CD14-positive monocyte (primary cell): ENCODE results near the gene TIGD3. TPM values are rescaled to one million over a fixed set of nuclear protein-coding genes. Genes with fewer than 3 reads are reported as not detected.
A peak's percentile ranks its signal among the peaks of the same experiment; 100 is the strongest.

Experiments
- DNase-seq, 3 donors: peaks; one replicate each; pipeline ENCODE4 v3.0.0-alpha.2; 2011 to 2022
- H2AFZ ChIP-seq: 2 replicates; pipeline ENCODE4 v1.6.0; 2012; ENCODE audit warnings: mild to moderate bottlenecking, low read depth, low read length, inconsistent platforms; ENCODE audit not compliant: insufficient read depth, poor library complexity, severe bottlenecking
- H3K27ac ChIP-seq, 2 donors: 1 replicate in 1 of 2; 2 replicates in 1 of 2; pipeline ENCODE4 v1.5.1; 2012 to 2013; ENCODE audit warnings: low read length in 2 of 2, control low read depth in 1 of 2, inconsistent platforms in 1 of 2, low read depth in 1 of 2, mild to moderate bottlenecking in 1 of 2
- H3K27me3 ChIP-seq, 2 donors: one replicate each; pipeline versions ENCODE4 v1.6.0 to v1.6.1; 2011 to 2013; ENCODE audit warnings: low read length in 2 of 2; ENCODE audit not compliant: control insufficient read depth in 2 of 2, insufficient read depth in 2 of 2
- H3K36me3 ChIP-seq, 2 donors: replicated peaks in 1 of 2; 1 replicate in 1 of 2; 2 replicates in 1 of 2; pipeline versions ENCODE4 v1.5.1 to v1.6.1; 2012 to 2013; ENCODE audit warnings: low read length in 2 of 2, control low read depth in 1 of 2, inconsistent platforms in 1 of 2, mild to moderate bottlenecking in 1 of 2; ENCODE audit not compliant: insufficient read depth in 2 of 2, control insufficient read depth in 1 of 2
- H3K4me1 ChIP-seq, 2 donors: 1 replicate in 1 of 2; 2 replicates in 1 of 2; pipeline versions ENCODE4 v1.5.1 to v1.6.1; 2012 to 2013; ENCODE audit warnings: low read length in 2 of 2, control low read depth in 1 of 2, inconsistent platforms in 1 of 2, mild to moderate bottlenecking in 1 of 2, moderate library complexity in 1 of 2; ENCODE audit not compliant: insufficient read depth in 2 of 2, control insufficient read depth in 1 of 2
- H3K4me2 ChIP-seq: replicated peaks from 2 replicates; pipeline ENCODE3; 2012; ENCODE audit warnings: low read length, moderate library complexity, mild to moderate bottlenecking; ENCODE audit not compliant: poor library complexity, severe bottlenecking; ENCODE audit errors: extremely low read depth
- H3K4me3 ChIP-seq, 3 experiments: fragments of 200-600 bp in 1 of 3; sonication (generic) in 1 of 3; replicated peaks in 1 of 3; 1 replicate in 2 of 3; 2 replicates in 1 of 3; pipeline ENCODE4 v1.5.1; 2011 to 2013; ENCODE audit warnings: low read length in 3 of 3, mild to moderate bottlenecking in 3 of 3, control low read depth in 2 of 3, low read depth in 2 of 3, inconsistent platforms in 1 of 3, moderate library complexity in 1 of 3
- H3K79me2 ChIP-seq: 2 replicates; pipeline ENCODE4 v1.6.0; 2012; ENCODE audit warnings: mild to moderate bottlenecking, control low read depth, inconsistent platforms, low read length, moderate library complexity; ENCODE audit not compliant: insufficient read depth
- H3K9ac ChIP-seq: 2 replicates; pipeline ENCODE4 v1.6.0; 2017; ENCODE audit warnings: low read length, mild to moderate bottlenecking; ENCODE audit not compliant: insufficient read depth, poor library complexity, severe bottlenecking
- H3K9me3 ChIP-seq, 2 donors: replicated peaks in 1 of 2; 1 replicate in 1 of 2; 2 replicates in 1 of 2; pipeline versions ENCODE4 v1.5.1 to v1.6.1; 2012 to 2013; ENCODE audit warnings: low read length in 2 of 2, control low read depth in 1 of 2; ENCODE audit not compliant: control insufficient read depth in 1 of 2, insufficient read depth in 1 of 2
- H4K20me1 ChIP-seq: 2 replicates; pipeline ENCODE4 v1.6.0; 2012; ENCODE audit warnings: mild to moderate bottlenecking, low read length, control low read depth, moderate library complexity; ENCODE audit not compliant: insufficient read depth
- H3K27ac Mint-ChIP-seq, 7 donors: one replicate each; pipeline ENCODE4 v1.8.0; 2020; ENCODE audit warnings: mild to moderate bottlenecking in 7 of 7, mixed read lengths in 7 of 7, moderate library complexity in 6 of 7, inconsistent platforms in 2 of 7
- H3K27me3 Mint-ChIP-seq, 3 donors: one replicate each; pipeline ENCODE4 v1.8.0; 2021 to 2022; ENCODE audit warnings: low read depth in 3 of 3, mild to moderate bottlenecking in 3 of 3, mixed read lengths in 3 of 3, moderate library complexity in 3 of 3, inconsistent platforms in 1 of 3
- H3K36me3 Mint-ChIP-seq, 2 donors: one replicate each; pipeline ENCODE4 v1.8.0; 2020; ENCODE audit warnings: mixed read lengths in 2 of 2, inconsistent platforms in 1 of 2, mild to moderate bottlenecking in 1 of 2
- H3K4me1 Mint-ChIP-seq: one replicate; pipeline ENCODE4 v1.8.0; 2020; ENCODE audit warnings: mild to moderate bottlenecking, mixed read lengths
- H3K4me3 Mint-ChIP-seq, 2 donors: one replicate each; pipeline ENCODE4 v1.8.0; 2020; ENCODE audit warnings: mild to moderate bottlenecking in 2 of 2, mixed read lengths in 2 of 2, moderate library complexity in 1 of 2
- H3K9me3 Mint-ChIP-seq, 7 donors: one replicate each; pipeline ENCODE4 v1.8.0; 2020 to 2022; ENCODE audit warnings: mixed read lengths in 7 of 7, mild to moderate bottlenecking in 6 of 7, moderate library complexity in 6 of 7, inconsistent platforms in 2 of 7
- WGBS: methylation state at CpG from one replicate; pipeline ENCODE4 v1.1.5; 2013; ENCODE audit warnings: missing lambda C conversion rate; ENCODE audit not compliant: insufficient coverage; 5-methylcytosine and 5-hydroxymethylcytosine counted together
- intact Hi-C, 2 donors: fragments of 100-400 bp; cut with micrococcal nuclease; formaldehyde crosslinking; loops; one replicate each; pipeline versions ENCODE4 v1.15.0 to v1.15.1; 2023
- polyA plus RNA-seq, 3 donors: library from polyadenylated mRNA; depleted of rRNA in 1 of 3; unstranded in 2 of 3; stranded (reverse) in 1 of 3; fragments of 300-500 nt in 2 of 3; fragments of >200 nt in 1 of 3; fragmentation: Illumina TruSeq in 2 of 3; gene quantifications; 1 replicate in 2 of 3; 2 replicates in 1 of 3; pipeline ENCODE4 v1.2.3, GENCODE V29; 2012 to 2021
- TF ChIP-seq, protein P1 (sequence below): fragments of 200-600 bp; IDR thresholded peaks from one replicate; pipeline ENCODE4 v1.8.0; 2022; ENCODE audit warnings: antibody characterized with exemption, mild to moderate bottlenecking

TIGD3 gene
- polyA plus RNA-seq, 3 donors = 1.7 to 3.7 (median 2.8) TPM

DNA sequence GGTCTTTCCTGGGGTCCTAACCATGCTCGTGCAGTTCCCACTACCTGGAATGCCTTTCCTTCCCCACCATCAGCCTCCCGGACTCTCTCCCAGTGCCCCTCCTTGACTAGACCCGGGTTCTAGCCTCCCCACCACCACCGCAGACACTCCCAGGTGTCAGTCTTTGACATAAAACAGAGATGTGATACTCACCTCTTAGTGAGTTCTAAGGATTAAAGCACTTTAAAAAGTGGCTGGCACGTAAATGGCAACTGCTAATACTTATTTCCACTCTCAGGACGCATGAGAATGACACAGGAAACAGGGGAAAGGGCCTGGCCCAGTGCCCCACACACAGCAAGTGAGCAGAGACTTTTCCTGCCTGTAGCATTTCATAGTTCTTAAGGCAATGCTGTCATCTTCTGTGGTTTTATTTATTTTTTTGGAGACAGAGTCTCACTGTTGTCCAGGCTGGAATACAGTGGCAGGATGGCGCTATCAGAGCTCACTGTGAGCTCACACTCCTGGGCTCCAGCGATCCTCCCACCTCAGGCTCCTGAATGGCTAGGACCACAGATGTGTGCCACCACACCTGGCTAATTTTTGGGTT, 29.8 kb downstream of the TIGD3 start:
- Histone ChIP-seq H3K4me3 (no peak overlapping the region), H3K27ac (peak overlapping the region in 1 of 2 donors; percentile 100), H3K4me1 (peaks cover 59 to 77% of the 10 kb centered on the region in 2 donors), H3K79me2 (peaks cover 43% of the 10 kb centered on the region), H4K20me1 (peaks cover 9% of the 10 kb centered on the region), H3K9me3 (no peaks in the 10 kb centered on the region), H3K9ac (no peak overlapping the region), H2AFZ (no peak overlapping the region), H3K27me3 (no peaks in the 10 kb centered on the region), H3K4me2 (no peak overlapping the region), H3K36me3 (peaks cover 8 to 14% of the 10 kb centered on the region in 2 donors)
- TF ChIP-seq, protein P1, sequence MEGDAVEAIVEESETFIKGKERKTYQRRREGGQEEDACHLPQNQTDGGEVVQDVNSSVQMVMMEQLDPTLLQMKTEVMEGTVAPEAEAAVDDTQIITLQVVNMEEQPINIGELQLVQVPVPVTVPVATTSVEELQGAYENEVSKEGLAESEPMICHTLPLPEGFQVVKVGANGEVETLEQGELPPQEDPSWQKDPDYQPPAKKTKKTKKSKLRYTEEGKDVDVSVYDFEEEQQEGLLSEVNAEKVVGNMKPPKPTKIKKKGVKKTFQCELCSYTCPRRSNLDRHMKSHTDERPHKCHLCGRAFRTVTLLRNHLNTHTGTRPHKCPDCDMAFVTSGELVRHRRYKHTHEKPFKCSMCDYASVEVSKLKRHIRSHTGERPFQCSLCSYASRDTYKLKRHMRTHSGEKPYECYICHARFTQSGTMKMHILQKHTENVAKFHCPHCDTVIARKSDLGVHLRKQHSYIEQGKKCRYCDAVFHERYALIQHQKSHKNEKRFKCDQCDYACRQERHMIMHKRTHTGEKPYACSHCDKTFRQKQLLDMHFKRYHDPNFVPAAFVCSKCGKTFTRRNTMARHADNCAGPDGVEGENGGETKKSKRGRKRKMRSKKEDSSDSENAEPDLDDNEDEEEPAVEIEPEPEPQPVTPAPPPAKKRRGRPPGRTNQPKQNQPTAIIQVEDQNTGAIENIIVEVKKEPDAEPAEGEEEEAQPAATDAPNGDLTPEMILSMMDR = no peak
- no peak for DNase-seq
- Mint-ChIP-seq H3K4me3 (peak overlapping the region in 1 of 2 donors; percentile 12), H3K27me3 (peaks cover 0 to 2% (median 0%) of the 10 kb centered on the region in 3 donors), H3K9me3 (peaks cover 0 to 3% (median 0%) of the 10 kb centered on the region in 7 donors), H3K27ac (peak overlapping the region in 6 of 7 donors; percentile 27 to 100 (median 76)), H3K36me3 (peaks cover 2 to 13% of the 10 kb centered on the region in 2 donors), H3K4me1 (peaks cover 63% of the 10 kb centered on the region)
- intact Hi-C loops = loop anchor here in 1 of 2 donors (5.0 kb wide), 2 partner anchors 33 to 123 kb away; no protein-coding TSS in a partner anchor
- 70% methylated on average over 6 of the region's 8 CpGs for WGBS

GRCh38 chr11:65386307-65387140, 32.0 kb downstream of the TIGD3 start, which contains the start of gene FRMD8:
Gene FRMD8 (plus strand): TSS chr11:65386637. CDS start chr11:65387037, 400 bp downstream.
- Histone ChIP-seq H3K79me2 (peaks cover 52% of the 10 kb centered on the region), H2AFZ (peak within 1 kb of the TSS; percentile 68), H3K9ac (peak within 1 kb of the TSS; percentile 93), H3K9me3 (no peaks in the 10 kb centered on the region), H4K20me1 (peaks cover 29% of the 10 kb centered on the region), H3K4me3 (peak within 1 kb of the TSS; percentile 75 to 96 (median 78)), H3K27ac (peak within 1 kb of the TSS; percentile 80 to 93), H3K27me3 (no peaks in the 10 kb centered on the region), H3K4me1 (peaks cover 50 to 70% of the 10 kb centered on the region in 2 donors), H3K4me2 (peak within 1 kb of the TSS; percentile 97), H3K36me3 (peaks cover 16 to 31% of the 10 kb centered on the region in 2 donors)
- peaks cover 69% of the 10 kb centered on the region for H3K4me1 Mint-ChIP-seq
- peak within 1 kb of the TSS; percentile 91 to 94 for H3K4me3 Mint-ChIP-seq
- peaks cover 0 to 2% (median 0%) of the 10 kb centered on the region in 7 donors for H3K9me3 Mint-ChIP-seq
- TF ChIP-seq, protein P1 = no peak
- peaks cover 15 to 31% of the 10 kb centered on the region in 2 donors for H3K36me3 Mint-ChIP-seq
- no peaks in the 10 kb centered on the region for H3K27me3 Mint-ChIP-seq
- intact Hi-C loops = no loop called here
- WGBS = 1% methylated on average over 70 of the region's 76 CpGs
- DNase-seq = peak; percentile 94 to 96 (median 96)
- peak within 1 kb of the TSS; percentile 90 to 100 (median 93) for H3K27ac Mint-ChIP-seq
